ENCODE results near the gene ARHGEF17.
A peak's percentile ranks its signal among the peaks of the same experiment; 100 is the strongest.

ARHGEF17 gene

DNA sequence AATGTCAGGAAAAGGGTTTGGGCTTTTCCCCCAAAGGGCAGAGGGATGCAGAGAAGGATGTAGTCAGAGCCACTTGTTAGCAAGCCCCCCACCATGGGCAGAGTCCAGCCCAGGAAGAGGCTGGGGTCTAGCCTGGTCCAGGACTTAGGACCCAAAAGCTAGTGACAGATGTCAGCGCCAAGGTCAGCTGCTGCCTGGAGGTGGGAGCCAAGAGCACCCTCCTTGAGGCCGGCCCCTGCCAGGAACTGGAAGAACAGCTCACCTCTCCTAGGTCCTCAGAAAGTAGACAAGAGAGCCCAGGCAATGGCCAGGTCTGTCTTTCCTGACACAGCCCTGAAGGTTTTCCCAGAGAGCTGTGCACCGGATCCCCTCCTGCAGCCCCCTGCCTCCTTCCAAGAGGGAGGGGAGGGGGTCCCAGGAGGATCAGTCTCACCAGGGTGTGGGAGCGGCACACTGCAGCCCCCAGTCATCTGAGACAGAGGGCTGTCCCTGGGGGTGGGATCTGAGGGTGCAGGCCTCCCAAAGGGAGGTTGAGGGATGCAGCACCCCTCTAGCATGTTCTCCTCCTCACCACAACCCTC lies 14.6 kb upstream of the ARHGEF17 start:
- DNase-seq, result peak; percentile 21

- peak; percentile 13 for DNase-seq
Measured at GRCh38 chr11:73294604-73295003, 13.5 kb upstream of the ARHGEF17 start.

DNA sequence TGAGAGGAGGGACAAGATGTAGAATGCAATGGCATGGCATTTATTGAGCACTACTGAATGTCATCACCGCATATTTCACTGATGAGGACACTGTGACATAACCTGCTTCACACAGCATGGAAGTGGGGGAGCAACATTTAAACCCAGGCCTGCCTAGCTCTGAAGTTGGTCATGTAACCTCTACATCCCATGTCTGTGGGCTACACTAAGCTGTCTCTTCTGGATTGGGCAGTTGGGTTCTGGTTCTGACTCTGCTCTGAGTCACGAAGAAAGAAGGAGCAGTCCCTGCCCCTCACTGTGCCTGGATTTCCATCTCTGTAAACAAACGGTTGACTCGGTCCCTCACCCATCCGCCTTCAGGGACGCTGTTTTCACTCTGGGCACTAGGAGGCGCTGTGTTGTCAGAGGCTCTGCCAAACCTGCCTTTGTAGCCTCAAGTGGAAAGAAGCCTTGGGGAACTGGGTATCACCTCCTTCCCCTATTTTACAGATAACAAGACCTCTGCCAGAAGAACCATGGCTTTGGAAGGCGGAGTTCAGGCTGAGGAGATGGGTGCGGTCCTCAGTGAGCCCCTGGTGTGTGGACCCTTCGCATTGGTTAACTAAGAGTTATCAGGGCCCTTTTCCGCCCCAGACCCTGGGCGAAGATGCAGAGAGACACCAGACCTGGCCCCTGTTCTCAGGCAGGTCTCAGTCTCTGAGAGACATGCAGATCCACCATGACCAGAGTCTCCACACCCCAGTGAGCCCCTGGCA lies 12.7 kb upstream of the ARHGEF17 start:
- peak; percentile 77 for DNase-seq

- DNase-seq, result no peak
Measured at GRCh38 chr11:73295996-73296318, 12.1 kb upstream of the ARHGEF17 start.

DNA sequence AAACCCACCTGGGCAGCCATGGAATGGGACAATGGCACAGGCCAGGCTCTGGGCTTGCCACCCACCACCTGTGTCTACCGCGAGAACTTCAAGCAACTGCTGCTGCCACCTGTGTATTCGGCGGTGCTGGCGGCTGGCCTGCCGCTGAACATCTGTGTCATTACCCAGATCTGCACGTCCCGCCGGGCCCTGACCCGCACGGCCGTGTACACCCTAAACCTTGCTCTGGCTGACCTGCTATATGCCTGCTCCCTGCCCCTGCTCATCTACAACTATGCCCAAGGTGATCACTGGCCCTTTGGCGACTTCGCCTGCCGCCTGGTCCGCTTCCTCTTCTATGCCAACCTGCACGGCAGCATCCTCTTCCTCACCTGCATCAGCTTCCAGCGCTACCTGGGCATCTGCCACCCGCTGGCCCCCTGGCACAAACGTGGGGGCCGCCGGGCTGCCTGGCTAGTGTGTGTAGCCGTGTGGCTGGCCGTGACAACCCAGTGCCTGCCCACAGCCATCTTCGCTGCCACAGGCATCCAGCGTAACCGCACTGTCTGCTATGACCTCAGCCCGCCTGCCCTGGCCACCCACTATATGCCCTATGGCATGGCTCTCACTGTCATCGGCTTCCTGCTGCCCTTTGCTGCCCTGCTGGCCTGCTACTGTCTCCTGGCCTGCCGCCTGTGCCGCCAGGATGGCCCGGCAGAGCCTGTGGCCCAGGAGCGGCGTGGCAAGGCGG lies 11.4 kb upstream of the ARHGEF17 start:
- DNase-seq, result peak; percentile 18

DNA sequence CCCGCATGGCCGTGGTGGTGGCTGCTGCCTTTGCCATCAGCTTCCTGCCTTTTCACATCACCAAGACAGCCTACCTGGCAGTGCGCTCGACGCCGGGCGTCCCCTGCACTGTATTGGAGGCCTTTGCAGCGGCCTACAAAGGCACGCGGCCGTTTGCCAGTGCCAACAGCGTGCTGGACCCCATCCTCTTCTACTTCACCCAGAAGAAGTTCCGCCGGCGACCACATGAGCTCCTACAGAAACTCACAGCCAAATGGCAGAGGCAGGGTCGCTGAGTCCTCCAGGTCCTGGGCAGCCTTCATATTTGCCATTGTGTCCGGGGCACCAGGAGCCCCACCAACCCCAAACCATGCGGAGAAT lies 10.9 kb upstream of the ARHGEF17 start:
- peak; percentile 13 for DNase-seq

- peak; percentile 9 for DNase-seq
Measured at GRCh38 chr11:73297702-73298101, 10.4 kb upstream of the ARHGEF17 start.

DNA sequence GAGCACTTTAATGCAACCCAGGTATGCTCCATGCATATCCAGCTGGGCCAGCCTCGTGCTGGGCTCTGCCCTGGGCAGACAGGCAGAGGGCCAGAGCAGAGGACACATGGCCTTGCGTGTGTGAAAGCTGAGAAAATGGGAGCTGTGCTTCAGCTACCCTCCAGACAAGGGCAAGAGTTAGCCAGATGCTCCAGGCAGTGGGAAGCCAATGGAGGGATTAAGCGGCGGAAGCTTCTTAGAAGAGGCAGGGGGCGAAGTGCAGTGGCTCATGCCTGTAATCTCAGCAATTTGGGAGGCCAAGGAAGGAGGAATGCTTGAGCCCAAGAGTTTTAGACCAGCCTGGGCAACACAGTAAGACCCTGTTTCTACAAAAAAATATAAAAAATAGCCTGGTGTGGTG lies 9.8 kb upstream of the ARHGEF17 start:
- DNase-seq, result peak; percentile 11

DNA sequence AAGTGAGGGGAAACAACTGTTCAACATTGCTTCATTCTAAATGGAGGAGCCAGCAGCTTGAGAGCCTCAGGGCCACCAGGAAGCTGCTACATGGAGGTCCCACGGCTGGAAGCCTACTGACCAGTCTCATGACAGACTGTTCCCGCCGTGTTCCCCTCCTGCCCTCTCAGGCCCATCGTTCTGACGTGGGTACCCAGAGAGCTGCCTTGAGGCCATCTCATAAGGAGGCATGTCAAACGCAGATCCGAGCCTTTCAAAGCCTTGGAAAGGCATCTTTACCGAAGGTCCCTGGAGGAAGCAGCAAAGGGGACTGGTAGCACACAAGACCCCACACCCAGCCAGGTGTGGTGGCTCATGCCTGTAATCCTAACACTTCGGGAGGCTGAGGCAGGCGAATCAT lies 8.3 kb upstream of the ARHGEF17 start:
- DNase-seq, result peak; percentile 9

DNA sequence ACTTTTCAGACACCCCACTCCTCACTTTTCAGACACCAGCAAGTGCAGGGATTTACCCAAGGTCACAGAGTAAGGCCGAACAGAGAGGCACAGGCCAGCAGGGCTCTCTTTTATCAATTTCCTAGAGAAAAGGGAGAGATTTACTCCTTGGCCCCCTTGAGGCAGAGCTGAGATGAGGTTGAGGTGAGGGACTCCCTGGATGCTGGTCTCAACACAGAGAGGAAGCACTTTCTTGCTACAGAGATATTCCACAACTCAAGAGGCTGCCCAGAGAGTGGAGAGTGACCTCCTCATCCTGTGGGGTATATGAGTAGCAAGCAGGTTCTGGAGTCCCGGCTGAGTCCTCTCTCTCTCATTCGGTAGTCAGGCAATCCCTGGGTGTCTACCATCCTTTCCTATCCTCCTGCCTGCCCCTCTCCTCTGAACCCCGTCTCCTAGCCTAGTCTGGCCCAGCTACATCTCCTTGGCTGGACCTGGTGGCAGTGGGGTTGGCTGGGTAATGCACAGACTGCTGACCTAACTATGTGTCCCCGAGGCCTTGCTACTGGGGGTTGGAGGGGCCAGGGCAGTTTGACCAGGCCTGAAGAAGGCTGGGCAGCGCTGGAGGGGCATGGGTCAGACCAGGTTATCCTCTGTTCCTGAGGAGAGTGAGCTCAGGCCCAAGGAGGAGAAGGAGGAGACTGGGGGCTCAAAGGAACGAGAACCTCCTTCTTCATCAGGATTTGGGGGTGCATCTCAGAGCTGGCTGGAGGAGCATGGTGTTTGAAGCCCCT lies 1.8 kb upstream of the ARHGEF17 start:
- DNase-seq, result no peak

DNA sequence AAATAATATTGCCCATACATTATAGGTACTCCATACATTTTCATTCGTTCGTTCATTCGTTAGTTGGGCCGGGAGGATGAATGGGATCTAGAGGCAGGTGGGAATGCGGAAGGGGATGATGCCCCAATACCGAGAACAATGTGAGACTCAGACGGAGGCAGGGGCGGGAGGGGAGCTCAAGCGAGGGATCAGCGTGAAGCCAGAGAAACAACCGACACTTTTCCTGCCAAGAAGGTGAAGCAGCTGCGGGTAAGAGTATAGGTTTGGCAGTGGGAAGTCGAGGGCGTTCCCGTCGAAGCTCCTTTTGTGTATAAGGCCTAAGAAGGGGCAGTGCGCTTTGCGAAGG lies 1.1 kb upstream of the ARHGEF17 start:
- no peak for DNase-seq

DNA sequence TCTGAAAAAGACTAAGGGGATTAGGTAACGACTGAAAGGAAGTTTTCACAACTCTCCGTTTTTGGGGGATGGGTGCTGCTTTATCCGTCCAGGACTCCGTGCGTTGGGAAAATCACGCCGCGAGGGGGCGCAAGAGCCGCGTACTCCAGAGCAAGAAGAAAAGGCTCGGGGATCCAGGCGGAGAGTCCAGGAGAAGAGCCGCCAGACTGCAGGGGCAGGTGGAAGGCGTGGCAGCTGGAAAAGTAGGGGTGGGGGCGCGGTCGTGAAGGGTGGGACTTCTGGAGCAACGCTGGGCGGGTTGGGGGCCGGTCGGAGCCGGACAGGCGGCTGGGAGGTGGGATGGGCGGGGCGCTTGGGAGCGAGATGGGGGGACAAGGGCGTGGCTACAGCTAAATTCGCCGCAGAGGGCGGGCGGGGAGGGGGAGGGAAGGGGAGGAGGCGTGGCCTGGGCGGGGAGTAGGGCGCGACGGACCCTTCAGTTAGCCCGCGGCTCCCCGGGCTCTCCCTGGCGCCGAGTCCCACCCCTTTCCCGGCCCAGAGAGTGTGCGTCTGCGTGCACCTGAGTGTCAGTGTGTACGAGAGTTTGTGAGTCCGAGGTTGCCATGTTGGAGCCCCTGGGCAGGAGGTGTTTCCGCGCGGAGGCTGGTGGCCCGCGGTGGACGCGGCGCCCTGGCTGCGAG lies 613 bp upstream of the ARHGEF17 start:
- DNase-seq, result peak; percentile 99

- peak; percentile 95 for DNase-seq
Measured at GRCh38 chr11:73308961-73309919, 1.2 kb downstream of the ARHGEF17 start.

DNA sequence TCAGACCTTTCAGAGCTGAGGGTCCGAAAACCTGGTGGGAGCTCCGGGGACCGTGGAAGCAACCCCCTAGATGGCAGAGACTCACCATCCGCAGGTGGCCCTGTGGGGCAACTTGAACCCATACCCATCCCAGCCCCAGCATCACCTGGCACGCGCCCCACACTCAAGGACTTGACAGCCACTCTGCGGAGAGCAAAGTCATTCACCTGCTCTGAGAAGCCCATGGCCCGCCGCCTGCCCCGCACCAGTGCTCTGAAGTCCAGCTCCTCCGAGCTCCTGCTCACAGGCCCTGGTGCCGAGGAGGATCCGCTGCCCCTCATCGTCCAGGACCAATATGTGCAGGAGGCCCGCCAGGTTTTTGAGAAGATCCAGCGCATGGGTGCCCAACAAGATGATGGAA lies 2.0 kb downstream of the ARHGEF17 start:
- no peak for DNase-seq

DNA sequence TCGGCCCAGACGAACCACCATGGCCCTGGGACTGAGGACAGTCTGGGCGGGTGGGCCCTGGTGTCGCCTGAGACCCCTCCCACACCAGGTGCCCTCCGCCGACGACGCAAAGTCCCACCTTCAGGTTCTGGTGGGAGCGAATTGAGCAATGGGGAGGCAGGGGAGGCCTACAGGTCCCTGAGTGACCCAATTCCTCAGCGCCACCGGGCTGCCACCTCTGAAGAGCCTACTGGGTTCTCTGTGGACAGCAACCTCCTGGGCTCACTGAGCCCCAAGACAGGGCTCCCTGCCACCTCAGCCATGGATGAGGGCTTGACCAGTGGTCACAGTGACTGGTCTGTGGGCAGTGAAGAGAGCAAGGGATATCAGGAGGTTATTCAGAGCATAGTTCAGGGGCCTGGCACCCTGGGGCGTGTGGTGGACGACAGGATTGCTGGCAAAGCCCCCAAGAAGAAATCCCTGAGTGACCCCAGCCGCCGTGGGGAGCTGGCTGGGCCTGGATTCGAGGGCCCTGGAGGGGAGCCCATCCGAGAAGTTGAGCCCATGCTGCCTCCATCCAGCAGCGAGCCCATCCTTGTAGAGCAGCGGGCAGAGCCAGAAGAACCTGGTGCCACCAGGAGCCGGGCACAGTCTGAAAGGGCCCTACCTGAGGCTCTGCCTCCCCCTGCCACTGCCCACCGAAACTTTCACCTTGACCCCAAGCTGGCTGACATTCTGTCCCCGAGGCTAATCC lies 2.8 kb downstream of the ARHGEF17 start:
- no peak for DNase-seq

- no peak for DNase-seq
Measured at GRCh38 chr11:73311394-73311869, 3.4 kb downstream of the ARHGEF17 start.

DNA sequence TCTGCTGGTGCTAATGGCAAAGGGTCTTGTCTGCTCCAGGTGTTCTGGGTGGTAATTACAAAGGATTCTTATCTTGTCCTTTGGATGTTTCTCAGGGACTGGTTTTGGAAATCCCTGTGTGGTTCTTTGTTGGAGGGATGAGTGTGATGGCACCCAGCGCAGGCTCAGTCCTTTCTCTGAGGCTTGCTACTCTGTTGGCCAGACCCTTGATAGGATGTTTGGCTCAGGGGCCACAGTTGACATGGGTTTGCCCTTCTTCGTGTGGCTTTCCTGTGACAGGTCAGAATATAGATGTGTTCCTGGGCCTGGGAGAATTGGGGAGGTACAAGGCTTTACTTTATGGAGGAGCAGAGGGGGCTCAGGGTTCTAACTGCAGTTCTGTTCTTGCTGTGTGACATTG lies 4.0 kb downstream of the ARHGEF17 start:
- DNase-seq, result no peak

- DNase-seq, result peak; percentile 72
Measured at GRCh38 chr11:73312851-73313327, 4.8 kb downstream of the ARHGEF17 start.

GRCh38 chr11:73313652-73314051 lies 5.6 kb downstream of the ARHGEF17 start:
- no peak for DNase-seq

GRCh38 chr11:73314117-73314961 lies 6.3 kb downstream of the ARHGEF17 start:
- DNase-seq, result no peak
